ENCODE measurements around the gene IRF2BP2.

DNA sequence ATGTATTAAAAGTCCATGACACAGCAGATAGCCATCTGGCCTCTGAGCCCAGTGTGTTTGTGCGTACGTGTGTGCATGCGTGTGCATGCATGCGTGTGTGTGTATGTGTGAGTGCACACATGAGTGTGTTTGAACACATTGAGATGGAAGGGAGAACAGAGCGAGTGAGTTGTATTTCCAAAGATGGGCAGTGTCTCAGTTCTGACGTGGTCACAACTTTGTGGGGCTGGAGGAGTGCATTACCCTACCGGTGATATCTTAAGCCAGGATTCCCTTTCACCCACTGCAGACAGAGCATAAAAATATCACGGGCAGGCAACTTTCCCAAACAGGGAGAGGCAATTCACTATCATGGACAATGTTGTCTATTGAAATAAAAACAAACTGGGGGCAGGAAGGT, 27.8 kb downstream of the IRF2BP2 start:
- TF ChIP-seq, protein P1, sequence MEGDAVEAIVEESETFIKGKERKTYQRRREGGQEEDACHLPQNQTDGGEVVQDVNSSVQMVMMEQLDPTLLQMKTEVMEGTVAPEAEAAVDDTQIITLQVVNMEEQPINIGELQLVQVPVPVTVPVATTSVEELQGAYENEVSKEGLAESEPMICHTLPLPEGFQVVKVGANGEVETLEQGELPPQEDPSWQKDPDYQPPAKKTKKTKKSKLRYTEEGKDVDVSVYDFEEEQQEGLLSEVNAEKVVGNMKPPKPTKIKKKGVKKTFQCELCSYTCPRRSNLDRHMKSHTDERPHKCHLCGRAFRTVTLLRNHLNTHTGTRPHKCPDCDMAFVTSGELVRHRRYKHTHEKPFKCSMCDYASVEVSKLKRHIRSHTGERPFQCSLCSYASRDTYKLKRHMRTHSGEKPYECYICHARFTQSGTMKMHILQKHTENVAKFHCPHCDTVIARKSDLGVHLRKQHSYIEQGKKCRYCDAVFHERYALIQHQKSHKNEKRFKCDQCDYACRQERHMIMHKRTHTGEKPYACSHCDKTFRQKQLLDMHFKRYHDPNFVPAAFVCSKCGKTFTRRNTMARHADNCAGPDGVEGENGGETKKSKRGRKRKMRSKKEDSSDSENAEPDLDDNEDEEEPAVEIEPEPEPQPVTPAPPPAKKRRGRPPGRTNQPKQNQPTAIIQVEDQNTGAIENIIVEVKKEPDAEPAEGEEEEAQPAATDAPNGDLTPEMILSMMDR (IDR thresholded peaks at IDR 0.05; ENCODE audit: low read length) = no peak
- no peak for TF ChIP-seq EZH2 (optimal IDR thresholded peaks at IDR 0.05; ENCODE audit: low read depth, low read length)
- TF ChIP-seq EZH2phosphoT487 (IDR thresholded peaks at IDR 0.05; ENCODE audit: low read length) = no peak
